Endothelial cell of umbilical vein (primary cell): ENCODE measurements around the gene GP9. TPM values are rescaled to one million over a fixed set of nuclear protein-coding genes. Genes with fewer than 3 reads are reported as not detected.

Experiments
- polyA plus RNA-seq, 4 experiments: library from polyadenylated mRNA; depleted of rRNA in 3 of 4; stranded (reverse) in 3 of 4; unstranded in 1 of 4; fragments of >200 nt; gene quantifications; 2 replicates each; pipeline versions ENCODE4 v1.2.1 to v1.2.3, GENCODE V29; 2011 to 2012; ENCODE audit warnings: missing spikeins in 1 of 4
- total RNA-seq: library from RNA; stranded (reverse); gene quantifications from 2 replicates; pipeline ENCODE4 v1.2.3, GENCODE V29; 2021

Gene GP9
- total and polyA plus RNA-seq, 2 donors (not counting 3 experiments of a cell fraction or from before 2014, with no cell fraction given), result not detected

Other genes with a start within 250 kb of the GP9 start
- 56.0 and 65.8 TPM in 2 replicates for gene ACAD9, start 181.2 kb upstream of the GP9 start, total RNA-seq
- gene ACAD9, start 181.2 kb upstream of the GP9 start, polyA plus RNA-seq, result 55.2 and 58.6 TPM in 2 replicates
- 0.21 and 0.62 TPM in 2 replicates for gene CFAP92, start 66.7 kb upstream of the GP9 start, total RNA-seq
- 0.04 and 0.10 TPM in 2 replicates for gene CFAP92, start 66.7 kb upstream of the GP9 start, polyA plus RNA-seq
- 0.58 and 0.73 TPM in 2 replicates for gene EFCC1, start 59.5 kb upstream of the GP9 start, total RNA-seq
- gene EFCC1, start 59.5 kb upstream of the GP9 start, polyA plus RNA-seq, result 1.3 and 1.6 TPM in 2 replicates
- 22.6 and 31.5 TPM in 2 replicates for gene RAB43, start 61.0 kb downstream of the GP9 start, total RNA-seq
- gene RAB43, start 61.0 kb downstream of the GP9 start, polyA plus RNA-seq, result 18.5 and 22.0 TPM in 2 replicates
- 50.6 and 59.4 TPM in 2 replicates for gene ISY1, start 100.3 kb downstream of the GP9 start, total RNA-seq
- gene ISY1, start 100.3 kb downstream of the GP9 start, polyA plus RNA-seq, result 50.7 and 65.1 TPM in 2 replicates
- 197 and 205 TPM in 2 replicates for gene CNBP, start 123.1 kb downstream of the GP9 start, total RNA-seq
- 152 and 196 TPM in 2 replicates for gene CNBP, start 123.1 kb downstream of the GP9 start, polyA plus RNA-seq
- gene COPG1, start 188.8 kb downstream of the GP9 start, total RNA-seq, result 202 and 203 TPM in 2 replicates
- 112 and 113 TPM in 2 replicates for gene COPG1, start 188.8 kb downstream of the GP9 start, polyA plus RNA-seq
- gene HMCES, start 218.1 kb downstream of the GP9 start, total RNA-seq, result 38.9 and 40.8 TPM in 2 replicates
- gene HMCES, start 218.1 kb downstream of the GP9 start, polyA plus RNA-seq, result 21.7 and 30.6 TPM in 2 replicates